Endothelial cell of umbilical vein (primary cell): ENCODE results near the gene JCHAIN.

ENCODE experiments used
- CTCF ChIP-seq, 2 donors: IDR thresholded peaks; 1 replicate in 1 of 2; 2 replicates in 1 of 2; pipeline ENCODE4 v1.5.1; 2011; ENCODE audit warnings: low read length in 2 of 2, mild to moderate bottlenecking in 2 of 2, moderate library complexity in 2 of 2, control low read depth in 1 of 2, inconsistent platforms in 1 of 2, low read depth in 1 of 2; ENCODE audit not compliant: insufficient read depth in 1 of 2; ENCODE audit errors: extremely low read depth in 1 of 2
- EZH2 ChIP-seq: IDR thresholded peaks from 2 replicates; pipeline ENCODE4 v1.6.1; 2012; ENCODE audit warnings: borderline replicate concordance, low read depth, mild to moderate bottlenecking, moderate library complexity, low read length, inconsistent platforms; ENCODE audit not compliant: severe bottlenecking
- GATA2 ChIP-seq: IDR thresholded peaks from 2 replicates; pipeline ENCODE4 v1.7.0; 2011; ENCODE audit warnings: low read depth, mild to moderate bottlenecking, moderate library complexity, mixed read lengths, low read length; ENCODE audit not compliant: insufficient read length, insufficient read depth
- JUN ChIP-seq: IDR thresholded peaks from 2 replicates; pipeline ENCODE4 v1.6.1; 2011; ENCODE audit warnings: borderline replicate concordance, low read depth; ENCODE audit not compliant: insufficient read length, insufficient read depth
- MYC ChIP-seq: IDR thresholded peaks from one replicate; pipeline ENCODE4 v1.6.1; 2011; ENCODE audit warnings: mild to moderate bottlenecking, low read depth, low read length
- POLR2A ChIP-seq: IDR thresholded peaks from 2 replicates; pipeline ENCODE4 v1.6.1; 2012; ENCODE audit warnings: low read depth, mild to moderate bottlenecking, control low read depth, low read length

GRCh38 chr4:70687392-70687791 is 21.1 kb upstream of the JCHAIN start:
- no peak for TF ChIP-seq CTCF (IDR thresholded peaks at IDR 0.05; ENCODE audit: extremely low read depth in 1 of 2, insufficient read depth in 1 of 2, low read depth in 1 of 2, low read length in 2 of 2)
- no peak for TF ChIP-seq POLR2A
- no peak for TF ChIP-seq JUN
- TF ChIP-seq EZH2: no peak
- TF ChIP-seq GATA2: no peak
- TF ChIP-seq MYC: no peak
